Esophagus squamous epithelium (tissue), 5 donors: Measurements from ENCODE around the gene WWOX. TPM values are rescaled to one million over a fixed set of nuclear protein-coding genes. Genes with fewer than 3 reads are reported as not detected.
"Not testable (repeated sequence)": the region's sequence is repeated elsewhere in the genome, so short reads cannot be mapped to it uniquely, and the experiment has no call there.

Experiments
- DNase-seq: peaks from one replicate; lab custom pipeline; 2025; lab: John Stamatoyannopoulos, UW
- H3K27ac ChIP-seq, 4 donors: fragments of 200-600 bp; sonication (generic); one replicate each; pipeline ENCODE4 v1.5.1; 2016 to 2019; ENCODE audit warnings: mild to moderate bottlenecking in 1 of 4
- H3K27me3 ChIP-seq, 4 donors: fragments of 200-600 bp; sonication (generic); 1 replicate in 3 of 4; 2 replicates in 1 of 4; pipeline versions ENCODE4 v1.5.1 to v1.6.0; 2017 to 2021; ENCODE audit warnings: antibody characterized with exemption in 1 of 4
- H3K36me3 ChIP-seq, 3 donors: fragments of 200-600 bp; sonication (generic); one replicate each; pipeline ENCODE4 v1.5.1; 2016 to 2019
- H3K4me1 ChIP-seq, 3 donors: fragments of 200-600 bp; sonication (generic); one replicate each; pipeline ENCODE4 v1.5.1; 2017 to 2019
- H3K4me3 ChIP-seq, 4 donors: fragments of 200-600 bp; sonication (generic); 1 replicate in 3 of 4; 2 replicates in 1 of 4; pipeline ENCODE4 v1.5.1; 2016 to 2019; ENCODE audit warnings: mild to moderate bottlenecking in 2 of 4, moderate library complexity in 1 of 4
- H3K9me3 ChIP-seq, 3 donors: fragments of 200-600 bp; sonication (generic); one replicate each; pipeline ENCODE4 v1.5.1; 2016 to 2019
- CTCF ChIP-seq, 6 experiments: fragments of 450-650 bp in 4 of 6; fragments of 200-600 bp in 2 of 6; sonication (generic) in 2 of 6; IDR thresholded peaks; one replicate each; pipeline ENCODE4 v1.5.1; 2016 to 2019; ENCODE audit warnings: antibody characterized with exemption in 6 of 6, mild to moderate bottlenecking in 4 of 6, moderate library complexity in 4 of 6
- POLR2A ChIP-seq, 4 donors: fragments of 450-650 bp; IDR thresholded peaks; one replicate each; pipeline ENCODE4 v1.6.1; 2017; ENCODE audit warnings: antibody characterized with exemption in 4 of 4, mild to moderate bottlenecking in 4 of 4, moderate library complexity in 3 of 4
- WGBS, 2 donors: methylation state at CpG; one replicate each; pipeline ENCODE4 v1.1.5; 2018; 5-methylcytosine and 5-hydroxymethylcytosine counted together
- intact Hi-C: fragments of 100-400 bp; cut with DNase I; formaldehyde crosslinking; loops from one replicate; pipeline ENCODE4 v1.15.0; 2022
- total RNA-seq, 4 donors: library from RNA; depleted of rRNA; stranded (reverse); fragments of >200 nt; gene quantifications; one replicate each; pipeline ENCODE4 v1.1.0, GENCODE V29; 2016
- donor health status: DM: yes; HTN: yes; CAD: no.

WWOX gene
- total RNA-seq, 4 donors from 2014 or later, result 20.9 to 31.1 (median 27.5) TPM

- Histone ChIP-seq H3K27me3 (peaks cover 0 to 7% (median 0%) of the 10 kb centered on the region in 4 donors), H3K4me1 (no peaks in the 10 kb centered on the region), H3K36me3 (no peaks in the 10 kb centered on the region), H3K27ac (no peak overlapping the region), H3K9me3 (no peaks in the 10 kb centered on the region), H3K4me3 (no peak overlapping the region)
- TF ChIP-seq CTCF (IDR thresholded peaks at IDR 0.05) (no peak), POLR2A (IDR thresholded peaks at IDR 0.05) (no peak)
- intact Hi-C loops, result no loop called here
- no peak for DNase-seq
- 76 to 87% methylated on average over 5 to 7 of the region's 7 CpGs for WGBS, 2 donors
Measured at GRCh38 chr16:78594191-78594590, 494.7 kb downstream of the WWOX start.

GRCh38 chr16:78596348-78596995, 497.0 kb downstream of the WWOX start:
- no peak overlapping the region for H3K27ac ChIP-seq
- no peaks in the 10 kb centered on the region for H3K9me3 ChIP-seq
- H3K36me3 ChIP-seq, result no peaks in the 10 kb centered on the region
- no peaks in the 10 kb centered on the region for H3K27me3 ChIP-seq
- 94 to 96% methylated on average over 9 to 10 of the region's 10 CpGs for WGBS, 2 donors
- no peak overlapping the region for H3K4me3 ChIP-seq
- TF ChIP-seq POLR2A (IDR thresholded peaks at IDR 0.05) (no peak), CTCF (IDR thresholded peaks at IDR 0.05) (no peak)
- DNase-seq, result no peak
- H3K4me1 ChIP-seq, result no peaks in the 10 kb centered on the region
- intact Hi-C loops, result no loop called here

GRCh38 chr16:78596996-78597422, 497.6 kb downstream of the WWOX start:
- Histone ChIP-seq H3K4me1 (no peaks in the 10 kb centered on the region), H3K27ac (no peak overlapping the region), H3K36me3 (no peaks in the 10 kb centered on the region), H3K4me3 (no peak overlapping the region), H3K9me3 (no peaks in the 10 kb centered on the region), H3K27me3 (no peaks in the 10 kb centered on the region)
- WGBS, 2 donors, result 92 to 95% methylated on average over 9 of the region's 9 CpGs
- no peak for DNase-seq
- TF ChIP-seq CTCF (IDR thresholded peaks at IDR 0.05) (no peak), POLR2A (IDR thresholded peaks at IDR 0.05) (no peak)
- intact Hi-C loops, result no loop called here

GRCh38 chr16:78597809-78598570, 498.5 kb downstream of the WWOX start:
- Histone ChIP-seq H3K27me3 (no peaks in the 10 kb centered on the region), H3K27ac (no peak overlapping the region), H3K4me1 (no peaks in the 10 kb centered on the region), H3K36me3 (no peaks in the 10 kb centered on the region), H3K9me3 (no peaks in the 10 kb centered on the region), H3K4me3 (no peak overlapping the region)
- DNase-seq, result no peak
- no peak for TF ChIP-seq CTCF (IDR thresholded peaks at IDR 0.05)
- TF ChIP-seq POLR2A (IDR thresholded peaks at IDR 0.05), result no peak
- 68 to 81% methylated on average over 9 of the region's 9 CpGs for WGBS, 2 donors
- intact Hi-C loops, result no loop called here

GRCh38 chr16:78599271-78599670, 499.8 kb downstream of the WWOX start:
- TF ChIP-seq CTCF (IDR thresholded peaks at IDR 0.05) (no peak), POLR2A (IDR thresholded peaks at IDR 0.05) (no peak)
- no peaks in the 10 kb centered on the region for H3K4me1 ChIP-seq
- H3K4me3 ChIP-seq, result no peak overlapping the region
- H3K9me3 ChIP-seq, result no peaks in the 10 kb centered on the region
- 87 to 90% methylated on average over 2 to 4 of the region's 4 CpGs for WGBS, 2 donors
- DNase-seq, result no peak
- intact Hi-C loops, result no loop called here
- no peaks in the 10 kb centered on the region for H3K27me3 ChIP-seq
- no peak overlapping the region for H3K27ac ChIP-seq
- H3K36me3 ChIP-seq, result no peaks in the 10 kb centered on the region

GRCh38 chr16:78604423-78605062, 505.1 kb downstream of the WWOX start:
- H3K27ac ChIP-seq, intact Hi-C loops, H3K9me3 ChIP-seq, H3K27me3 ChIP-seq, H3K4me3 ChIP-seq, H3K4me1 ChIP-seq, DNase-seq, H3K36me3 ChIP-seq: not testable (repeated sequence)
- WGBS, 2 donors, result 85 to 95% methylated on average over 2 of the region's 2 CpGs
